Activated CD4-positive, CD25-positive, alpha-beta regulatory T cell (primary cell): ENCODE results near the gene ZNF408.

Experiments
- DNase-seq, 4 experiments: peaks; one replicate each; lab custom pipeline; 2025; lab: John Stamatoyannopoulos, UW

The ZNF408 gene

DNA sequence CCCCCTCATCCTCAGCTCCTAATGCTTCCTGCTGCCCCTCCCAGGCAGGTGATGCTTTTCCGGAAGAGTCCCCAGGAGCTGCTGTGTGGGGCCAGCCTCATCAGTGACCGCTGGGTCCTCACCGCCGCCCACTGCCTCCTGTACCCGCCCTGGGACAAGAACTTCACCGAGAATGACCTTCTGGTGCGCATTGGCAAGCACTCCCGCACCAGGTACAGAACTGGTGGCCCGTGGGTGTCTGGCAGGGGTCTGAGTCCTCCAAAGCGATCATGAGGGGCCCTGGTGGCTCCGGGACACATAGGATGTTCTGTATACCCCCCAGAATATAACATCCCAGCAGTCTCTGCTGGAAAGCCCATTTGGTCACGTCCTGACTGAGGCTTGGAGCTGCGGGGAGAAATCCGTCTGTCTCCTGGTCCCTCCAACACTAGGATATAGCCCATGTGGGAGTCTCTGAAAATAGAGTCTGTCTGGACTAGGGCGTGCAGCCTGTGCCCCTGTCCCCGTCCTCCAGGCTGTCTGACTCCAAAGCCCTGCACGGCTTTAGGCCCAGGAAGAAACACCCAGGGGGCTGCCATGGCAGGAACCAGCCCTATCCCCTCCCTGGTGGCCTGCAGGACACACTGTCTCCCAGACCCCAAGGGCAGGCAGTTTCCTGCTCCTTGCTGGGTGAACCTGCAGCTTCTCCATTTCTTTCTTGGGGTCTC, 27.3 kb downstream of the ZNF408 start:
- no peak for DNase-seq

DNA sequence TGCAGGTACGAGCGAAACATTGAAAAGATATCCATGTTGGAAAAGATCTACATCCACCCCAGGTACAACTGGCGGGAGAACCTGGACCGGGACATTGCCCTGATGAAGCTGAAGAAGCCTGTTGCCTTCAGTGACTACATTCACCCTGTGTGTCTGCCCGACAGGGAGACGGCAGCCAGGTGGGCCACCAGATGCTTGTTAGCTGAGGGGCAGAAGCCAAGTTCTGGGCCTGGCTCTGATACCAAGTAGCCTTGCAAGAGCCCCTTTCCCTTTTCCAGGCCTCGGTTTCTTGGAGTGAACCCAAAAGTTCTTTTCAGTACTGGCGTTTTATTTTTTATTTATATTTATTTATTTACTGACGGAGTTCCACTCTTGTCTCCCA, 27.8 kb downstream of the ZNF408 start:
- DNase-seq: no peak

DNA sequence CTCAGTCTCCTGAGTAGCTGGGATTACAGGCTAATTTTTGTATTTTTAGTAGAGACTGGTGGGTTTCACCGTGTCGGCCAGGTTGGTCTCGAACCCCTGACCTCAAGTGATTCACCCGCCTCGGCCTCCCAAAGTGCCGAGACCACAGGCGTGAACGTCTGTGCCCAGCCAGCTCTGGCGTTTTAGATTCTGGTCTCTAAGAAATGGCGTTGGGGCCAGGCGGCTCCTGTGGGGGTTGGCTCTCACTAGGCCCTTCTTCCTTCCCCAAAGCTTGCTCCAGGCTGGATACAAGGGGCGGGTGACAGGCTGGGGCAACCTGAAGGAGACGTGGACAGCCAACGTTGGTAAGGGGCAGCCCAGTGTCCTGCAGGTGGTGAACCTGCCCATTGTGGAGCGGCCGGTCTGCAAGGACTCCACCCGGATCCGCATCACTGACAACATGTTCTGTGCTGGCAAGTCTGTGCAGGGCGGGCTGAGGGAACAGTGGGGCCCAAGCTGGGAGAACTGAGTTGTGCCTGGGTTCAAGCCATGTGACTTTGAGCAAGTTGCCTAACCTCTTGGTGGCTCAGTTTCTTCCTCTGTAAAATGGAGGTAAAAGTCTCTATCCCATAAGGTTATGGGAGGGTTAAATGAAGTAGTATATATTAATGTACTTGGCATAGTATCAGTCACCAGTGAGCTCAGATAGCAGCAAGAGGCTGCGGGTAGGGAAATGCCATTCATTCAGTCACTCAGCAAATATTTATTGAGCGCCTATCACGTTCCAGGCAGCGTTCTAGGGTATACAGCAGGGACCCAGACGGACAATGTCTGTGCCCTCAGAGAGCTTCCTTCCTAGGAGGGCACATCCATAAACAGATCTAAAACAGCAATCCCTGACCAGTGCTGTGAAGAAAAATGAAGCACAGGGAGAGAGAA, 28.5 kb downstream of the ZNF408 start:
- DNase-seq: no peak

DNA sequence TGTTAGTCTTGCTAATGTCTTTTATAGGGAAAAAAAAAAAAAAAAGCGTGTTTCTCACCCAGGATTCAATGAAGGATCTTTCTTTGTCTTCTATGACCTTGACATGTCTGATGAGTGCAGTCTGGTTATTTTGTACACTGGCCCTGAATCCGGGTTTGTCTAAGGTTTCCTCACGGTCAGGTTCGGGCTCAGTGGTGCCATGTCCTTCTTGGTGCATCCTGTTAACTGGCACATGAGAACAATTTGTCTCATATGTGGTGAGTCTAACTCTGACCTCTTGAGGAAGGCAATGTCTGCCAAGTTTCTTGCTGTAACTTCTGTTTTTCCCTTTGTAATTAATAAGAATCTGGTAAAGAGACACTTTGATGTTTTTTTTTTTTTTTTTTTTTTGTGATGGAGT, 30.7 kb downstream of the ZNF408 start:
- DNase-seq: no peak

DNA sequence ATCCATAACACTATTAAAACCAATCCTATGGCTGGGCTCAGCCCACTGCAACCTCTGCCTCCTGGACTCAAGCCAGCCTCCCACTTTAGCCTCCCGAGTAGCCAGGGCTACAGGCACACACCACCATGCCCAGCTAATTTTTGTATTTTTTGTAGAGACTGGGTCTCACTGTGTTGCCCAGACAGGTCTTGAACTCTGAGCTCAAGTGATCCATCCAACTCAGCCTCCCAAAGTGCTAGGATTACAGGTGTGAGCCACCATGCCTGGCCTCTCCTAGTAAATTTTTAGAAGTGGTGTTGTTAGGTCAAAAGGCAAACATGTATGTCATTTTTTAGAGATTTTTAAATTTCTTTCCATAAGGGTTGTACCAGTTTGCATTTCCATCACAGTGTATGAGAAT, 32.4 kb downstream of the ZNF408 start:
- DNase-seq: no peak

DNA sequence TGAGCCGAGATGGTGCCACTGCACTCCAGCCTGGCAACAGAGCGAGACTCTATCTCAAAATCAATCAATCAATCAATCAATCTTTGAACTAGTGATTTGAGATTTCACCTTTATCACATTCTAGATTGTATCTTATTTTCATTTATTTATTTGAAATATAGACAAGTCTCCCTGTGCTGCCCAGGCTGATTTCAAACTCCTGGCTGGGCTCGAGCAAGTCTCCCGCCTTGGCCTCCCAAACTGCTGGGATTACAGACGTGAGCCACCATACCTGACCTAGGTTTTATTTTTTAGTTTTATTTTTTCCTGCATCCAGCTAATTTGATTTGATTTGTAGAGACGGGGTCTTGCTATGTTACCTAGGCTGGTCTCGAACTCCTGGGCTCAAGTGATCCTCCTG, 35.3 kb downstream of the ZNF408 start:
- DNase-seq: no peak

DNA sequence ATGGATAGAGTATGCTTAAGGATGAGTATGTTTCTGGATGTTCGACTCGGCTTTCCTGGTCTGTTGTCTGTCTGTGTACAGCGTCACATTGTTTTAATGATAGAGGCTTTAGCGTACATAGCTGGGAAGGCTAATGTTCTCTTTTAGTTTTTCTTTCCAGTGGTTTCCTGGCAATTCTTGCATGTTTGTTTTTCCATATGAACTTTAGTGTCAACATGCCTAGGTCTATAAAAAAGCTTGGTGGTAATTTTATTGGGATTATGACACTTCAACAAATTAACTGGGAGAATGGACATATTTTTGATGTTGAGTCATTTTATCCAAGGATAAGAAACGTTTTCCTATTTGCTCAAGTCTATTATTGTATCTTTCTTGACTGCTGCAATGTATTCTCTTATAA, 35.8 kb downstream of the ZNF408 start:
- DNase-seq: no peak

DNA sequence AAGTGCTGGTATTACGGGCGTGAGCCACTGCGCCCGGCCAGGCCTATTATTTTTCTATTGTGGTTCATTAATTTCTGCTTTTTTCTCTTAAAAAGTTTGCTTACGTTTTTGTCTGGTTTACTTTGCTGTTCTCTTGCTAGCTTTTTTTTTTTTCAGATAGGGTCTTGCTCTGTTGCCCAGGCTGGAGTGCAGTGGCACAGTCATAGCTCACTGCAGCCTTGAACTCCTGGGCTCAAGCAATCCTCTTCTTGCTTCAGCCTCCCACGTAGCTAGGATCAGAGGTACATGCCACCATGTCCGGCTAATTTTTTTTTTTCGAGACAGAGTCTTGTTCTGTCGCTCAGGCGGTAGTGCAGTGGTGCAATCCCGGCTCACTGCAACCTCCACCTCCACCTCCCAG, 36.9 kb downstream of the ZNF408 start:
- no peak for DNase-seq

DNA sequence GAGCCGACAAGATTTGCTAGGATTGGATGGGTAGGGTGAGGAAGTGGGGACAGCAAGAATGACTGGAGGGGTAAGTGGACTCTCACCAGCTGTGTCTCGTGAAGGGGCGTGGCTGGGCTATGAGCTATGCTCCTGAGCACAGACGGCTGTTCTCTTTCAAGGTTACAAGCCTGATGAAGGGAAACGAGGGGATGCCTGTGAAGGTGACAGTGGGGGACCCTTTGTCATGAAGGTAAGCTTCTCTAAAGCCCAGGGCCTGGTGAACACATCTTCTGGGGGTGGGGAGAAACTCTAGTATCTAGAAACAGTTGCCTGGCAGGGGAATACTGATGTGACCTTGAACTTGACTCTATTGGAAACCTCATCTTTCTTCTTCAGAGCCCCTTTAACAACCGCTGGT, 38.1 kb downstream of the ZNF408 start:
- DNase-seq: no peak

DNA sequence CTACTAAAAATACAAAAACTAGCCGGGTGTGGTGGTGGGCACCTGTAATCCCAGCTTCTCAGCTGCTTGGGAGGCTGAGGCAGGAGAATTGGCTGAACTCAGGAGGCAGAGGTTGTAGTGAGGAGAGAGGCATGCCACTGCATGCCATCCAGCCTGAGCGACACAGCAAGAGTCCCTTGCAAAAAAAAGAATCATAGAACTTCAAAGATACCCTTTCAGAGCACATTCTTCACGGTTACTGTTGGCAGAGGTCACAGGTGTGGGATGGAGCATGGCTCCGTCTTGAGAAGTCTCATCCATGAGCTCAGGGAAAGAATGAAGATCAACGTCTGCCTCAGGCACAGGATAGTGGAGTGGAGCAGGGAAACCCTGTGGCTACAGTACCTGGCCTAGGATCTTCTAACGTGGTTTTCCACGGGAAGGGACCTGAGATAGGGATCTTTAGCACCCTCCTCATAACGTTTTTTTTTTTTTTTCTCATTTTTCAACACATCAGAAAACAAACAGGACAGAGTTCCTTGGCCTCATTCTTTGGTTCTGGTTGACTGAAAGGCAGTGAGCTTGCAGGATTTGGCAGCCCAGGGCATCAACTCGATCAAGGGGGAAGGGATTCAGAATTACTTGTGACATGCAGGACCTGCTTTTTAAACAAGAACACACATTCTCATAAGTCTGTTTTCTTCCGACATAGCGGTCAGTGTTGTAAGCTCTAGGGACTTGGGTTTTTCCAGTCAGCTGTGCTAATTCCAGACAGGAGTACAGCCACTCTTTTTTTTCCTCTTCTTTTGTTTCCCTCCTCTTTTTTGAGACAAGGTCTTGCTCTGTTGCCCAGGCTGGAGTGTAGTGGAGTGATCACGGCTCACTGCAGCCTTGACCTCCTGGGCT, 41.0 kb downstream of the ZNF408 start:
- no peak for DNase-seq

DNA sequence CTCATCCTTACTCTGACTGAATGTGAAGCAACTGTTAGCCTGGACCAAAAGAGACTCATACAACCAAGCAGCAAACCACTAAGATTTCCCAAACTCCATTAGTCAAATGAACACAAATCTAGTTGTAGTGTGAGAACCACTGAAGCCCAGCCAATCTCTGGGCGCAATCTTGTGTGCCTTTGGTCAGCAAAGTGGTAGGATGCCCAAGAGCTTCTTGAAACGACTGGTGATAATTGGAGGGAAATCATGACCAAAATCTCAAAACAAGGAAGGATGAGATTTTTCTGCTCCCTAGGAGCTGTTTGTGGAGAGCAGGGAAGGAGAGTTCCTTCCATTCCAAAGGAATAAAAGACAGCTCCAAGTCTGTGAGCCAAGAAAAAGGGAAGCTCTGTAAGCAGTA, 42.2 kb downstream of the ZNF408 start:
- no peak for DNase-seq

DNA sequence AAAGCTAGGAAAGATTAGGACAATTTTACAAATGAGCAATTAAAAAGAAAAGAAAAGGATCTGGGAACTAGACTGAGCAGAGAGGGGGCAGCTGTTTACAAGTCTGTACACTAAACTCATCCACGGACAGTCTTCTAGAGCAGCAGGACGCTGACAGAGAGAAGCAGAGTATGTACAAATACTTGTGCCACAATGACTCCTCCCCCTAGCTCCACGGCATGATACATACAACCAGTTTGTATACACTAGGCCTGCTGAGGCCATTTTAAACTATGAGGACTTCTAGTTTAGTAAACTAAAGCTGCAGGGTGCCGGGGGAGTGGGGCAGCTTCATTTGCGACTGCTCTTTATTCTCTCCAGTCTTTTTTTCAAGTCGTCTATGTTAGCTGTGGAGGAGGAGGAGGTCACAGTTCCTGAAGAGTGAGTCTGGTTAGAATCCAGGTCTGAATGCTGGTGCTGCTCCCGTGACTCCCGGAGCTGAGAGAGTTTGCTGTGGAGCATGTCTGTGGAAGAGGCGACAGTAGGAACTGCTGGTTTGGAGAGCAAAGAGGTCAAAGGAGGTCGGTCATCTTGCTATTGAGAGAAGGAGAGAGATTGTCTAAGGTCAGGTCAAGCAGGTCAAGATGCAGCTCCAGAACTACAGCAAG, 43.0 kb downstream of the ZNF408 start:
- DNase-seq: no peak

DNA sequence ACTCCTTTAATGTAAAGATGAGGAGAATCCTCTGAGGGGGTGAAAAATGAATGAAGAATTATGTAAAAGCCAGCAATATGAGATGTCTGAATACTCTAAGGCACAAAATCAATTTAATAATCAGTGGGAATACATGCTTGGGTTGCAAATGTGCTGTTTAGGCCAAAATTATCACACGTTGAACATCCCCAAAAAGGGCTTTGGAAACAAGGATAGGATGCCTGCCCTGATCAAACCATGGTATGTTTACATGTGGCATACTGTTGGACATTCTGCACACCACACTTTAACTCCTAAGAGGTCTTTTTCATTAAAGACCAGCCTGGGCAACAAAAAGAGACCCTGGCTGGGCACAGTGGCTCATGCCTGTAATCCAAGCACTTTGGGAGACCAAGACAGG, 44.5 kb downstream of the ZNF408 start:
- DNase-seq: no peak

DNA sequence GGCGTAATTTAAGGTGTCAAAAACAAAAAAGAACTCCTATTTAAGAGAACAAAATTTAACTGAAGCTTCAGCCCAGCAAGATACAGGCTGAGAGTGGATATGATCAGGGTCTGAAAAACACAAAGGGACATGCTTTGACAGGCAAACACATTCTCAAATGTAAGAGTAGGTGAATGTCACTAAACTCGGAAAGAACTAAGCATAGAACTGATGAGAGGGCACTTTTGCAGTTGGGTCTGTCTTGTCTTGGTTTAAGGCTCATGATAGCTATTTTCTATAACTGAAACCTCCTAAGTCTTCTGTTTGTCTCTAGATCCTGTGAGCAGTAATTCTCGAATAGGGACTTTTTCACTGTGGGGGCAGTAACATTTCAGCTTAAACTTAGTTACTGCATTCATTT, 45.2 kb downstream of the ZNF408 start:
- no peak for DNase-seq

DNA sequence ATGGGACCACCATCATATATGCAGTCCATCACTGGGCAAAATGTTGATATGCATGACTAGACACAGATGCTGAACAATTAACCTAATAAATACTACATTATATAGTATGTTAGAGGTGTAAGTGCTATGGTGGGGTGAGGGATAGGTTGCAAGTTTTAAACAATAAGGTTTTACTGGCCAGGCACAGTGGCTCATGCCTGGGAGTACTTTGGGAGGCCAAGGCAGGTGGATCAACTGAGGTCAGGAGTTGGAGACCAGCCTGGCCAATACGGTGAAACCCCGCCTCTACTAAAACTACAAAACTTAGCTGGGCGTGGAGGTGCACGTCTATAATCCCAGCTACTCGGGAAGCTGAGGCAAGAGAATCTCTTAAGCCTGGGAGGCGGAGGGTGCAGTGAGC, 46.3 kb downstream of the ZNF408 start:
- DNase-seq: no peak
